Parathyroid adenoma (tissue), 2 donors: ENCODE data around the gene SMG9.

Experiments
- H2AFZ ChIP-seq: fragments of 300-600 bp; sonication (generic); one replicate; pipeline ENCODE4 v1.7.0; 2017; ENCODE audit warnings: antibody characterized with exemption, mild to moderate bottlenecking
- H3K27ac ChIP-seq: fragments of 300-600 bp; sonication (generic); one replicate; pipeline ENCODE4 v1.7.0; 2017
- H3K27me3 ChIP-seq: fragments of 300-600 bp; sonication (generic); one replicate; pipeline ENCODE4 v1.7.0; 2017; ENCODE audit warnings: low read length; ENCODE audit not compliant: control insufficient read depth, insufficient read depth
- H3K36me3 ChIP-seq: fragments of 300-600 bp; sonication (generic); one replicate; pipeline ENCODE4 v1.7.0; 2017; ENCODE audit warnings: low read length; ENCODE audit not compliant: control insufficient read depth, insufficient read depth
- H3K4me1 ChIP-seq: fragments of 300-600 bp; sonication (generic); one replicate; pipeline ENCODE4 v1.7.0; 2017; ENCODE audit warnings: control low read depth
- H3K4me2 ChIP-seq: fragments of 300-600 bp; sonication (generic); one replicate; pipeline ENCODE4 v1.7.0; 2017; ENCODE audit warnings: low read length
- H3K4me3 ChIP-seq: fragments of 300-600 bp; sonication (generic); one replicate; pipeline ENCODE4 v1.7.0; 2017; ENCODE audit warnings: low read depth, low read length
- H3K79me2 ChIP-seq: fragments of 300-600 bp; sonication (generic); one replicate; pipeline ENCODE4 v1.7.0; 2017; ENCODE audit warnings: control low read depth
- H3K9ac ChIP-seq: fragments of 300-600 bp; sonication (generic); one replicate; pipeline ENCODE4 v1.7.0; 2017; ENCODE audit warnings: mild to moderate bottlenecking
- H3K9me3 ChIP-seq: fragments of 300-600 bp; sonication (generic); one replicate; pipeline ENCODE4 v1.7.0; 2017; ENCODE audit warnings: low read length; ENCODE audit not compliant: control insufficient read depth
- CTCF ChIP-seq: fragments of 300-600 bp; sonication (generic); IDR thresholded peaks from one replicate; pipeline ENCODE4 v1.7.0; 2017; ENCODE audit warnings: antibody characterized with exemption, mild to moderate bottlenecking
- donor health status: primary hyperparathyroidism.

The SMG9 gene

GRCh38 chr19:43748685-43749084 is 6.1 kb downstream of the SMG9 start:
- no peak for TF ChIP-seq CTCF
- no peak overlapping the region for H3K4me3 ChIP-seq
- H2AFZ ChIP-seq = no peak overlapping the region
- H3K9ac ChIP-seq = no peak overlapping the region
- no peak overlapping the region for H3K27ac ChIP-seq
- no peaks in the 10 kb centered on the region for H3K9me3 ChIP-seq
- H3K4me2 ChIP-seq = no peak overlapping the region
- H3K27me3 ChIP-seq = no peaks in the 10 kb centered on the region
- H3K36me3 ChIP-seq = no peaks in the 10 kb centered on the region
- H3K79me2 ChIP-seq = no peaks in the 10 kb centered on the region
- no peaks in the 10 kb centered on the region for H3K4me1 ChIP-seq

- no peak overlapping the region for H3K4me3 ChIP-seq
- H3K27me3 ChIP-seq = no peaks in the 10 kb centered on the region
- H2AFZ ChIP-seq = no peak overlapping the region
- no peak for TF ChIP-seq CTCF
- no peaks in the 10 kb centered on the region for H3K4me1 ChIP-seq
- no peaks in the 10 kb centered on the region for H3K9me3 ChIP-seq
- no peak overlapping the region for H3K27ac ChIP-seq
- H3K4me2 ChIP-seq = no peak overlapping the region
- no peak overlapping the region for H3K9ac ChIP-seq
- no peaks in the 10 kb centered on the region for H3K79me2 ChIP-seq
- no peaks in the 10 kb centered on the region for H3K36me3 ChIP-seq
Observed at GRCh38 chr19:43748205-43748594, 6.6 kb downstream of the SMG9 start.

- no peak overlapping the region for H3K4me2 ChIP-seq
- no peaks in the 10 kb centered on the region for H3K27me3 ChIP-seq
- H3K9me3 ChIP-seq = no peaks in the 10 kb centered on the region
- H2AFZ ChIP-seq = no peak overlapping the region
- H3K27ac ChIP-seq = no peak overlapping the region
- no peak overlapping the region for H3K4me3 ChIP-seq
- H3K36me3 ChIP-seq = no peaks in the 10 kb centered on the region
- no peak for TF ChIP-seq CTCF
- H3K9ac ChIP-seq = no peak overlapping the region
- H3K4me1 ChIP-seq = no peaks in the 10 kb centered on the region
- H3K79me2 ChIP-seq = no peaks in the 10 kb centered on the region
Observed at GRCh38 chr19:43747557-43748204, 7.1 kb downstream of the SMG9 start.

- H3K4me3 ChIP-seq = no peak overlapping the region
- no peaks in the 10 kb centered on the region for H3K27me3 ChIP-seq
- no peak overlapping the region for H3K27ac ChIP-seq
- no peaks in the 10 kb centered on the region for H3K4me1 ChIP-seq
- no peaks in the 10 kb centered on the region for H3K9me3 ChIP-seq
- H3K4me2 ChIP-seq = no peak overlapping the region
- no peaks in the 10 kb centered on the region for H3K79me2 ChIP-seq
- TF ChIP-seq CTCF = no peak
- H3K9ac ChIP-seq = no peak overlapping the region
- no peak overlapping the region for H2AFZ ChIP-seq
- no peaks in the 10 kb centered on the region for H3K36me3 ChIP-seq
Observed at GRCh38 chr19:43743059-43743458, 11.7 kb downstream of the SMG9 start.
